ENCODE data around the gene KRTAP12-1. TPM values are rescaled to one million over a fixed set of nuclear protein-coding genes. Genes with fewer than 3 reads are reported as not detected.

Gene KRTAP12-1
- total and polyA plus RNA-seq, 9 of the 15 experiments (the other 6 are each of a cell fraction or from before 2014, with no cell fraction given): not detected

DNA sequence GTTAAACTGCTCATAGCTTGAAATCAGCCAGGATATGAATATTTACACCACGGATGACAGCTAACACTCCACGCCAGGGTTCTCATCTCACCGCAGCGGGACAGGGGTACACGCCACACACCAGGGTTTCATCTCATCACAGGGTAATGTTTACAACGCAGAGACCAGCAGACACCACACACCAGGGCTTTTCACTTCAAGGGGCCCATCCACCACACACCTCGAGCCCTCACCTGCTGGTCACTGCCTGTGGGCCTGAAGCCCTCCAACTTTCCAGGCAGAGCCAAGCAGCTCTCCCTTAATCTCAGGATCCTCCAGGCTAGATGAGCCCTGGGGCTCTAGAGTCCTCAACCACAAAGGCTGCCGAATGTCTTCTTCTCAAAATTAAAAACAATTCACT lies 13.7 kb upstream of the KRTAP12-1 start:
- BruUV-seq (replicated peaks): no TSS peak
- ChIA-PET CTCF (ENCODE audit: low intra/inter-chr PET ratio) (no interaction called here), POLR2A (interaction anchor here (1.1 kb wide), 2 partner anchors 11 to 75 kb away, joined by 3 to 4 read pairs; no protein-coding TSS in a partner anchor)
- Histone ChIP-seq H3K36me3 (ENCODE audit: control insufficient read depth, insufficient read depth, low read length) (no peaks in the 10 kb centered on the region), H3K4me2 (ENCODE audit: insufficient read depth, low read length) (no peak overlapping the region), H3K4me1 (replicated peaks in 1 of 2; ENCODE audit: control insufficient read depth in 2 of 2, insufficient read depth in 2 of 2, low read length in 2 of 2) (0 out of 5 replicates have a peak, but pooled peaks cover 0 to 4% of the 10 kb centered on the region in 2 experiments), H3K27me3 (ENCODE audit: control insufficient read depth in 2 of 2, insufficient read depth in 2 of 2, low read length in 2 of 2) (peaks cover 24 to 53% of the 10 kb centered on the region in 2 experiments; a peak in 4 of 5 replicates), H3K9ac (ENCODE audit: insufficient read depth in 1 of 2, low read depth in 2 of 2, low read length in 2 of 2) (no peak overlapping the region), H3K79me2 (ENCODE audit: control insufficient read depth, insufficient read depth, low read length) (no peaks in the 10 kb centered on the region), H3K9me3 (replicated peaks; ENCODE audit: control insufficient read depth, insufficient read depth, low read depth, low read length) (no peaks in the 10 kb centered on the region; the same call in 1 of the 2 replicates), H3K27ac (ENCODE audit: extremely low read depth, low read depth, low read length) (no peak overlapping the region), H3K9me1 (ENCODE audit: control insufficient read depth, insufficient read depth, low read length) (no peaks in the 10 kb centered on the region), H3K4me3 (no peak overlapping the region), H2AFZ (ENCODE audit: low read depth, low read length) (no peak overlapping the region), H4K20me1 (replicated peaks; ENCODE audit: control insufficient read depth, insufficient read depth, low read length) (no peaks in the 10 kb centered on the region)
- FAIRE-seq (no peak), ATAC-seq (no peak), DNase-seq (ENCODE audit: extremely low read depth in 1 of 4, low spot score in 3 of 4) (no peak)
- intact Hi-C loops (cut with micrococcal nuclease): no loop called here
- under 1% methylated on average over 8 of the region's 8 CpGs for WGBS (ENCODE audit: insufficient coverage, low coverage, missing lambda C conversion rate)
- in situ Hi-C loops (cut with MboI): no loop called here
- no peak for TF ChIP-seq ZBTB9 (CRISPR knock-in tag; IDR thresholded peaks at IDR 0.05)
- no peak for TF ChIP-seq BCL6 (CRISPR knock-in tag; IDR thresholded peaks at IDR 0.05)
- TF ChIP-seq HDAC6 (IDR thresholded peaks at IDR 0.05; ENCODE audit: low read depth, low read length): no peak
- TF ChIP-seq ZNF695 (CRISPR knock-in tag; IDR thresholded peaks at IDR 0.05): no peak
- TF ChIP-seq ATF3 (IDR thresholded peaks at IDR 0.05): no peak
- TF ChIP-seq ATF3 (CRISPR knock-in tag; conservative IDR thresholded peaks at IDR 0.05): no peak
- TF ChIP-seq, protein P1, sequence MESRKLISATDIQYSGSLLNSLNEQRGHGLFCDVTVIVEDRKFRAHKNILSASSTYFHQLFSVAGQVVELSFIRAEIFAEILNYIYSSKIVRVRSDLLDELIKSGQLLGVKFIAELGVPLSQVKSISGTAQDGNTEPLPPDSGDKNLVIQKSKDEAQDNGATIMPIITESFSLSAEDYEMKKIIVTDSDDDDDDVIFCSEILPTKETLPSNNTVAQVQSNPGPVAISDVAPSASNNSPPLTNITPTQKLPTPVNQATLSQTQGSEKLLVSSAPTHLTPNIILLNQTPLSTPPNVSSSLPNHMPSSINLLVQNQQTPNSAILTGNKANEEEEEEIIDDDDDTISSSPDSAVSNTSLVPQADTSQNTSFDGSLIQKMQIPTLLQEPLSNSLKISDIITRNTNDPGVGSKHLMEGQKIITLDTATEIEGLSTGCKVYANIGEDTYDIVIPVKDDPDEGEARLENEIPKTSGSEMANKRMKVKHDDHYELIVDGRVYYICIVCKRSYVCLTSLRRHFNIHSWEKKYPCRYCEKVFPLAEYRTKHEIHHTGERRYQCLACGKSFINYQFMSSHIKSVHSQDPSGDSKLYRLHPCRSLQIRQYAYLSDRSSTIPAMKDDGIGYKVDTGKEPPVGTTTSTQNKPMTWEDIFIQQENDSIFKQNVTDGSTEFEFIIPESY (CRISPR knock-in tag; IDR thresholded peaks at IDR 0.05): no peak
- TF ChIP-seq ZBTB34 (CRISPR knock-in tag; IDR thresholded peaks at IDR 0.05): no peak
- no peak for TF ChIP-seq BCOR (IDR thresholded peaks at IDR 0.05)
- TF ChIP-seq, protein P2, sequence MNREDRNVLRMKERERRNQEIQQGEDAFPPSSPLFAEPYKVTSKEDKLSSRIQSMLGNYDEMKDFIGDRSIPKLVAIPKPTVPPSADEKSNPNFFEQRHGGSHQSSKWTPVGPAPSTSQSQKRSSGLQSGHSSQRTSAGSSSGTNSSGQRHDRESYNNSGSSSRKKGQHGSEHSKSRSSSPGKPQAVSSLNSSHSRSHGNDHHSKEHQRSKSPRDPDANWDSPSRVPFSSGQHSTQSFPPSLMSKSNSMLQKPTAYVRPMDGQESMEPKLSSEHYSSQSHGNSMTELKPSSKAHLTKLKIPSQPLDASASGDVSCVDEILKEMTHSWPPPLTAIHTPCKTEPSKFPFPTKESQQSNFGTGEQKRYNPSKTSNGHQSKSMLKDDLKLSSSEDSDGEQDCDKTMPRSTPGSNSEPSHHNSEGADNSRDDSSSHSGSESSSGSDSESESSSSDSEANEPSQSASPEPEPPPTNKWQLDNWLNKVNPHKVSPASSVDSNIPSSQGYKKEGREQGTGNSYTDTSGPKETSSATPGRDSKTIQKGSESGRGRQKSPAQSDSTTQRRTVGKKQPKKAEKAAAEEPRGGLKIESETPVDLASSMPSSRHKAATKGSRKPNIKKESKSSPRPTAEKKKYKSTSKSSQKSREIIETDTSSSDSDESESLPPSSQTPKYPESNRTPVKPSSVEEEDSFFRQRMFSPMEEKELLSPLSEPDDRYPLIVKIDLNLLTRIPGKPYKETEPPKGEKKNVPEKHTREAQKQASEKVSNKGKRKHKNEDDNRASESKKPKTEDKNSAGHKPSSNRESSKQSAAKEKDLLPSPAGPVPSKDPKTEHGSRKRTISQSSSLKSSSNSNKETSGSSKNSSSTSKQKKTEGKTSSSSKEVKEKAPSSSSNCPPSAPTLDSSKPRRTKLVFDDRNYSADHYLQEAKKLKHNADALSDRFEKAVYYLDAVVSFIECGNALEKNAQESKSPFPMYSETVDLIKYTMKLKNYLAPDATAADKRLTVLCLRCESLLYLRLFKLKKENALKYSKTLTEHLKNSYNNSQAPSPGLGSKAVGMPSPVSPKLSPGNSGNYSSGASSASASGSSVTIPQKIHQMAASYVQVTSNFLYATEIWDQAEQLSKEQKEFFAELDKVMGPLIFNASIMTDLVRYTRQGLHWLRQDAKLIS (CRISPR knock-in tag; IDR thresholded peaks at IDR 0.05): no peak
